GM06990 (cell line): Measurements from ENCODE around the gene AGA.

Experiments used
- DNase-seq: peaks from one replicate; pipeline ENCODE4 v3.0.0-alpha.2; 2011; ENCODE audit not compliant: insufficient read length; ENCODE audit errors: extremely low read depth
- H3K27me3 ChIP-seq: replicated peaks from 2 replicates; pipeline ENCODE4 v1.6.0; 2011; ENCODE audit warnings: low read length; ENCODE audit not compliant: control insufficient read depth, insufficient read depth
- H3K36me3 ChIP-seq: 2 replicates; pipeline ENCODE4 v1.5.1; 2011; ENCODE audit warnings: low read length; ENCODE audit not compliant: control insufficient read depth, insufficient read depth
- H3K4me3 ChIP-seq: replicated peaks from 2 replicates; pipeline ENCODE4 v1.5.1; 2011; ENCODE audit warnings: low read depth, mild to moderate bottlenecking, control low read depth, low read length
- TF ChIP-seq, protein P1 (sequence below): IDR thresholded peaks from 2 replicates; pipeline ENCODE4 v1.5.1; 2011; ENCODE audit warnings: low read length, control low read depth, mild to moderate bottlenecking, inconsistent platforms; ENCODE audit not compliant: insufficient read depth, poor library complexity, severe bottlenecking

Gene AGA

DNA sequence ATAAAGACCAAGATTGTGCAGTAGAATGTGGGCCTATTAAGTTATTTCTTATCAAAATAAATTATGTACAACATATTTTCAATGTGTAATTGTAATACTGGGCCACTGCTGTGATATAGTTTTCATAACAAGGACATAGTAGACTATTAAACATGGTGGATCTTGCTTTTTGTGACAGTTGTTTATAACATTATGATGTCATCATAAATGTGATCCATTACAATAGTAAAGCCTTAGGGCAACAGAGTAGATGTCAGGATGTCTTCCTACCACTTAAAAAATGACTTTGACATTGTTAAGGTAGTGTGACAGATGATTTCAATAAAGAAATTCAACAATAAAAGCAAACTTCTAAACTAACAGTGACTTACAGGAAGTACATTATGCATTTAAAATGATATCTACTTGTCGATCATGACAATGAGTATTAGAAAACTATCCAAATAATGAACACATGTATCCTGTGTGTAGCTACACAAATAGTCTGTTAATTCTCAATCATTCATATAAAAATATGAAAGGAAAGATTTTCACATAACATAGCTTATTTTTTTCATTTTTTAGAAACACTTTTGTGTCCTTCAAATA is 5.3 kb upstream of the AGA start:
- TF ChIP-seq, protein P1, sequence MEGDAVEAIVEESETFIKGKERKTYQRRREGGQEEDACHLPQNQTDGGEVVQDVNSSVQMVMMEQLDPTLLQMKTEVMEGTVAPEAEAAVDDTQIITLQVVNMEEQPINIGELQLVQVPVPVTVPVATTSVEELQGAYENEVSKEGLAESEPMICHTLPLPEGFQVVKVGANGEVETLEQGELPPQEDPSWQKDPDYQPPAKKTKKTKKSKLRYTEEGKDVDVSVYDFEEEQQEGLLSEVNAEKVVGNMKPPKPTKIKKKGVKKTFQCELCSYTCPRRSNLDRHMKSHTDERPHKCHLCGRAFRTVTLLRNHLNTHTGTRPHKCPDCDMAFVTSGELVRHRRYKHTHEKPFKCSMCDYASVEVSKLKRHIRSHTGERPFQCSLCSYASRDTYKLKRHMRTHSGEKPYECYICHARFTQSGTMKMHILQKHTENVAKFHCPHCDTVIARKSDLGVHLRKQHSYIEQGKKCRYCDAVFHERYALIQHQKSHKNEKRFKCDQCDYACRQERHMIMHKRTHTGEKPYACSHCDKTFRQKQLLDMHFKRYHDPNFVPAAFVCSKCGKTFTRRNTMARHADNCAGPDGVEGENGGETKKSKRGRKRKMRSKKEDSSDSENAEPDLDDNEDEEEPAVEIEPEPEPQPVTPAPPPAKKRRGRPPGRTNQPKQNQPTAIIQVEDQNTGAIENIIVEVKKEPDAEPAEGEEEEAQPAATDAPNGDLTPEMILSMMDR: no peak
- H3K4me3 ChIP-seq: no peak overlapping the region

DNA sequence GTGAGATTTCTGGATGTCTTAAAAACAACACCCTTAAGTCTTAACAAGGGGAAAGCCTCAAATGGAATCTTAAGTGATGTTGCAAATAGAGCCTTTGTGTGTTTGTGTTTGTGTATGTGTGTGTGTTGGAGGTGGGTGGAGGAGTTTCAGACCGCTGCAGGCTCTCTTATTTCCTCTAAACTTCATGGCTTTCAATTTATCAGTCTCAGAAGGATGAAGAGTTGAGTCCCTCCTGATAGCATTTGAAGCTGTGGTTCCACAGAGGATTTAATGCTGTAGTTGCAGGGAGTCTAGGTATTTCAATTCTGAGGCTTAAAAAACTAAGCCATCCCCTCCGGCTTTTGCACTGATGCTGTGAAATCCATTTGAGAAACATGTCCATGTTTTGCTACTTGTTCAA is 4.3 kb upstream of the AGA start:
- TF ChIP-seq, protein P1: no peak
- no peaks in the 10 kb centered on the region for H3K36me3 ChIP-seq
- no peaks in the 10 kb centered on the region for H3K27me3 ChIP-seq
- DNase-seq: no peak
- H3K4me3 ChIP-seq: no peak overlapping the region

More for the DNA sequence above, 5.3 kb upstream of the AGA start:
- no peaks in the 10 kb centered on the region for H3K27me3 ChIP-seq
- no peak for DNase-seq
- H3K36me3 ChIP-seq: no peaks in the 10 kb centered on the region

DNA sequence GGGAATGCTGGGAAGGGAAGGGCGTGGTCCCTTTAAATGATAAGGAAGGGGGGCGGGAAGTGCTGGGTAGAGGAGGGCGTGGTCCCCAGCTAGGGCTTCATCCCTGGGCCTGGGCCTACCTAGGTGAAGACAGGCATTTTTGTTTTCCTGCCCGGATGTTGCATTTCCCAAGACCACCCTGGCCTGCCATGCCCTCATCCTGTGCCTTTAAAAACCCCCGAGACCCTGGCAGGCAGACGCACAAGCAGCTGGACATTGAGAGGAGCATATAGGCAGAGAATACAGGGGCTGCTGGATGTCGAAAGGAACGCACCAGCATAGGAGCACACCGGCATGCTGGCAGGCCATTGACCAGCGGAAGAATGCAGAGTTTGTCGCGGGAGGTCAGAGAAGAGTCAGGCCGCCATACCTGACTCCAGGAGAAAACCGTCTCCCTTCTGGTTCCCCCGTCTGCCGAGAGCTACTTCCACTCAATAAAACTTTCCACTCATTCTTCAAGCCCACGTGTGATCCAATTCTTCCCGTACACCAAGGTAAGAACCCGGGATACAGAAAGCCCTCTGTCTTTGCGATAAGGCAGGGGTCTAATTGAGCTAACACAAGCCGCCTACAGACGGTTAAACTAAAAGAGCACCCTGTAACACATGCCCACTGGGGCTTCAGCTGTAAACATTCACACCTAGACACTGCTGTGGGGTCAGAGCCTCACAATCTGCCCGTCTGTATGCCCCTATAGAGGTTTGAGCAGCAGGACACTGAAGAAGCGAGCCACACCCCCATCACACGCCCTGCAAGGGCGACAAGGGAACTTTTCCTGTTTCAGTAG is 2.9 kb upstream of the AGA start:
- Histone ChIP-seq H3K36me3 (no peaks in the 10 kb centered on the region), H3K27me3 (no peaks in the 10 kb centered on the region), H3K4me3 (no peak overlapping the region)
- DNase-seq: no peak
- TF ChIP-seq, protein P1: no peak

GRCh38 chr4:177441061-177441802 is 1.0 kb downstream of the AGA start:
- peak; percentile 26 for DNase-seq
- TF ChIP-seq, protein P1: peak; percentile 23
- no peaks in the 10 kb centered on the region for H3K27me3 ChIP-seq
- no peaks in the 10 kb centered on the region; the same call in 1 of the 2 replicates for H3K36me3 ChIP-seq
- H3K4me3 ChIP-seq: peak overlapping the region; percentile 86

GRCh38 chr4:177436456-177436855 is 5.8 kb downstream of the AGA start:
- no peaks in the 10 kb centered on the region; the same call in 1 of the 2 replicates for H3K36me3 ChIP-seq
- TF ChIP-seq, protein P1: no peak
- DNase-seq: no peak
- no peak overlapping the region for H3K4me3 ChIP-seq
- no peaks in the 10 kb centered on the region for H3K27me3 ChIP-seq
